ENCODE measurements around the gene DNM3. TPM values are rescaled to one million over a fixed set of nuclear protein-coding genes. Genes with fewer than 3 reads are reported as not detected.

Gene DNM3
- total and polyA plus RNA-seq, 10 of the 15 experiments (the other 5 are each of a cell fraction or from before 2014, with no cell fraction given), result 0.03 to 1.5 (median 0.08) TPM; not detected in 3

DNA sequence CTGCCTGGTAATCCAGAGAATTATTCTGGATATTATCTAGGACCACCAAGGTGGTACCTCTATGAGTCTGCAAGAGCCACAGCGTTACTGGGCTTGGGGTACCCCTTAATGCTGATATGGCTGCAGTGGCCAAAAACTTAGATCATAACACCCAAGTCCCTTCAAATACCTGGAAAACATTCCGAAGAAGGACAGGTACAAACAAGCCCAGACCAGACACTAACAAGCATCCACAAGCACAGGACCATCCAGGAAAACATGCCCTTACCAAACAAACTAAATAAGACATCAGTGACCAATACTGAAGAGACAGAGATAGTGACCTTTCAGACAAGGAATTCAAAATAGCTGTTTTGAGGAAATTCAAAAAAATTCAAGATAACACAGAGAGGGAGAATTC, 582.0 kb downstream of the DNM3 start:
- intact Hi-C loops (cut with micrococcal nuclease; ENCODE audit: unreplicated experiment) (loop anchor here (10.0 kb wide), 1 partner anchor 619 kb away; no protein-coding TSS in a partner anchor), in situ Hi-C loops (cut with MboI) (no loop called here)
- no peak overlapping the region for H2AFZ ChIP-seq (ENCODE audit: control insufficient read depth, low read depth, low read length)
- no peak for TF ChIP-seq HCFC1 (IDR thresholded peaks at IDR 0.05; ENCODE audit: low read length)
- RAD21 ChIA-PET (ENCODE audit: unreplicated experiment), result no interaction called here
- CTCF ChIA-PET, result interaction anchor here (0.8 kb wide), 1 partner anchor 421 kb away, joined by 3 read pairs; no protein-coding TSS in a partner anchor
- no peak for DNase-seq (ENCODE audit: low read depth, low spot score)
- H3K36me3 ChIP-seq (ENCODE audit: control insufficient read depth in 2 of 2, insufficient read depth in 2 of 2, low read length in 1 of 2), result no peaks in the 10 kb centered on the region
- no peak overlapping the region for H3K27ac ChIP-seq (ENCODE audit: control insufficient read depth, insufficient read depth)
- 54% methylated on average over 2 of the region's 2 CpGs for WGBS (ENCODE audit: insufficient coverage, insufficient replicate concordance, low lambda C conversion rate, missing lambda C conversion rate)
- POLR2A ChIA-PET, result no interaction called here
- no peaks in the 10 kb centered on the region for H4K20me1 ChIP-seq (ENCODE audit: control insufficient read depth, insufficient read depth)
- H3K4me1 ChIP-seq (ENCODE audit: control insufficient read depth, insufficient read depth, low read length), result peaks cover 8% of the 10 kb centered on the region; the same call in 1 of the 2 replicates
- SMC1A ChIA-PET (ENCODE audit: uncharacterized antibody, unreplicated experiment), result no interaction called here
- ATAC-seq, result no peak
- no peaks in the 10 kb centered on the region for H3K79me2 ChIP-seq (ENCODE audit: control insufficient read depth, insufficient read depth, low read length)
- H3K9me3 ChIP-seq (replicated peaks; ENCODE audit: control insufficient read depth, insufficient read depth, low read length), result no peaks in the 10 kb centered on the region; the same call in 2 of the 3 replicates
- no peak for FAIRE-seq
- BruUV-seq (replicated peaks), result no TSS peak
- no peak overlapping the region for H3K9ac ChIP-seq (ENCODE audit: control insufficient read depth, insufficient read depth, low read length)
- H3K4me2 ChIP-seq (ENCODE audit: control insufficient read depth, insufficient read depth), result no peak overlapping the region
- H3K4me3 ChIP-seq, result no peak overlapping the region
- H3K27me3 ChIP-seq (replicated peaks in 1 of 2; ENCODE audit: control insufficient read depth in 2 of 2, insufficient read depth in 2 of 2, low read length in 1 of 2), result no peaks in the 10 kb centered on the region

DNA sequence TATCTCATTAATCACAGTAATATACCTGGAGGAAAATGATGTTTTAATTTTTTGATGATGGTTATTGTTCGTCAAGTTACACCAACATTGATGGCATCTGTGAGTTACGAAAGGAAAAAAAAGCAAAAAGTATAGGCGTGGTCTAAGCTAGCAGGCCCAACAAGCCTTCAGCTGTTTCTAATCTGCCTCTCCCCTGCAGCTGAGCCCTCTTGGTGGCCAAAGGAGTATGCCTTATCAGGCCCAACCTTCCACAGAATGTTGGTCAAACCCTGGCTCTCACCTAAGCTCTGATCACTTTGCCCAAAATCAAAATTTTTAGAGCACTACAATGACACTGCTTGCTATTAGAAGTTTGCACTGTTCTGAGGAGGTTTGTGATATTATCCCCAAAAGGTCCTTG, 584.0 kb downstream of the DNM3 start:
- Histone ChIP-seq H4K20me1 (ENCODE audit: control insufficient read depth, insufficient read depth) (no peaks in the 10 kb centered on the region), H3K9me3 (replicated peaks; ENCODE audit: control insufficient read depth, insufficient read depth, low read length) (no peaks in the 10 kb centered on the region; the same call in 2 of the 3 replicates), H3K4me2 (ENCODE audit: control insufficient read depth, insufficient read depth) (no peak overlapping the region), H3K27me3 (replicated peaks in 1 of 2; ENCODE audit: control insufficient read depth in 2 of 2, insufficient read depth in 2 of 2, low read length in 1 of 2) (no peaks in the 10 kb centered on the region), H3K36me3 (ENCODE audit: control insufficient read depth in 2 of 2, insufficient read depth in 2 of 2, low read length in 1 of 2) (no peaks in the 10 kb centered on the region), H2AFZ (ENCODE audit: control insufficient read depth, low read depth, low read length) (no peak overlapping the region), H3K27ac (ENCODE audit: control insufficient read depth, insufficient read depth) (no peak overlapping the region), H3K9ac (ENCODE audit: control insufficient read depth, insufficient read depth, low read length) (no peak overlapping the region), H3K79me2 (ENCODE audit: control insufficient read depth, insufficient read depth, low read length) (no peaks in the 10 kb centered on the region), H3K4me1 (ENCODE audit: control insufficient read depth, insufficient read depth, low read length) (peaks cover 8% of the 10 kb centered on the region), H3K4me3 (no peak overlapping the region)
- ChIA-PET SMC1A (ENCODE audit: uncharacterized antibody, unreplicated experiment) (interaction anchor here (0.6 to 1.7 kb wide), 5 partner anchors 9 to 335 kb away, joined by 3 to 6 read pairs (median 3); no protein-coding TSS in a partner anchor), POLR2A (no interaction called here), CTCF (interaction anchor here (1.0 to 1.3 kb wide), 4 partner anchors 9 to 85 kb away, joined by 3 to 5 read pairs (median 4); no protein-coding TSS in a partner anchor), RAD21 (ENCODE audit: unreplicated experiment) (interaction anchor here (1.2 kb wide), 1 partner anchor 423 kb away, joined by 3 read pairs; no protein-coding TSS in a partner anchor)
- no TSS peak for BruUV-seq (replicated peaks)
- in situ Hi-C loops (cut with MboI) (loop anchor here (25.0 kb wide), 1 partner anchor 638 kb away; the partner anchor contains the start of gene METTL13), intact Hi-C loops (cut with micrococcal nuclease; ENCODE audit: unreplicated experiment) (loop anchor here (10.0 kb wide), 1 partner anchor 621 kb away; no protein-coding TSS in a partner anchor)
- TF ChIP-seq, protein P1, sequence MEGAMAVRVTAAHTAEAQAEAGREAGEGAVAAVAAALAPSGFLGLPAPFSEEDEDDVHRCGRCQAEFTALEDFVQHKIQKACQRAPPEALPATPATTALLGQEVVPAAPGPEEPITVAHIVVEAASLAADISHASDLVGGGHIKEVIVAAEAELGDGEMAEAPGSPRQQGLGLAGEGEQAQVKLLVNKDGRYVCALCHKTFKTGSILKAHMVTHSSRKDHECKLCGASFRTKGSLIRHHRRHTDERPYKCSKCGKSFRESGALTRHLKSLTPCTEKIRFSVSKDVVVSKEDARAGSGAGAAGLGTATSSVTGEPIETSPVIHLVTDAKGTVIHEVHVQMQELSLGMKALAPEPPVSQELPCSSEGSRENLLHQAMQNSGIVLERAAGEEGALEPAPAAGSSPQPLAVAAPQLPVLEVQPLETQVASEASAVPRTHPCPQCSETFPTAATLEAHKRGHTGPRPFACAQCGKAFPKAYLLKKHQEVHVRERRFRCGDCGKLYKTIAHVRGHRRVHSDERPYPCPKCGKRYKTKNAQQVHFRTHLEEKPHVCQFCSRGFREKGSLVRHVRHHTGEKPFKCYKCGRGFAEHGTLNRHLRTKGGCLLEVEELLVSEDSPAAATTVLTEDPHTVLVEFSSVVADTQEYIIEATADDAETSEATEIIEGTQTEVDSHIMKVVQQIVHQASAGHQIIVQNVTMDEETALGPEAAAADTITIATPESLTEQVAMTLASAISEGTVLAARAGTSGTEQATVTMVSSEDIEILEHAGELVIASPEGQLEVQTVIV (IDR thresholded peaks at IDR 0.05; ENCODE audit: borderline replicate concordance, partially characterized antibody), result no peak
- TF ChIP-seq CREB1 (IDR thresholded peaks at IDR 0.05; ENCODE audit: low read depth), result no peak
- no peak for TF ChIP-seq ESRRA (IDR thresholded peaks at IDR 0.05; ENCODE audit: low read length)
- TF ChIP-seq SMAD1 (IDR thresholded peaks at IDR 0.05; ENCODE audit: low read depth, partially characterized antibody), result no peak
- no peak for TF ChIP-seq NFYA (IDR thresholded peaks at IDR 0.05; ENCODE audit: borderline replicate concordance, low read depth, low read length)
- TF ChIP-seq ZNF384 (IDR thresholded peaks at IDR 0.05; ENCODE audit: borderline replicate concordance, low read depth, low read length), result no peak
- TF ChIP-seq IRF4 (IDR thresholded peaks at IDR 0.05; ENCODE audit: low read depth, low read length), result no peak
- TF ChIP-seq NR2C1 (IDR thresholded peaks at IDR 0.05), result no peak
- TF ChIP-seq SRF (IDR thresholded peaks at IDR 0.05; ENCODE audit: low read depth in 2 of 2, low read length in 2 of 2), result no peak
- TF ChIP-seq MTA2 (IDR thresholded peaks at IDR 0.05; ENCODE audit: low read depth), result no peak
- WGBS (ENCODE audit: insufficient coverage, insufficient replicate concordance, low lambda C conversion rate, missing lambda C conversion rate), result 90% methylated on average over 3 of the region's 3 CpGs
- ATAC-seq, result no peak
- DNase-seq (ENCODE audit: low read depth, low spot score), result no peak
- FAIRE-seq, result no peak

All from GM12878 (cell line).